IPS-18a (cell line): ENCODE data around the gene ATP5ME.
"Not testable (repeated sequence)": the region's sequence is repeated elsewhere in the genome, so short reads cannot be mapped to it uniquely, and the experiment has no call there.

Source experiments
- H3K27ac ChIP-seq: one replicate; pipeline ENCODE4 v1.5.1; 2013; ENCODE audit warnings: low read length
- H3K27me3 ChIP-seq: one replicate; pipeline ENCODE4 v1.6.1; 2013; ENCODE audit warnings: mild to moderate bottlenecking, low read length; ENCODE audit not compliant: control insufficient read depth, insufficient read depth
- H3K36me3 ChIP-seq: one replicate; pipeline ENCODE4 v1.6.1; 2013; ENCODE audit warnings: low read depth, low read length; ENCODE audit not compliant: control insufficient read depth
- H3K4me1 ChIP-seq: one replicate; pipeline ENCODE4 v1.6.1; 2013; ENCODE audit warnings: low read depth, low read length; ENCODE audit not compliant: control insufficient read depth
- H3K4me3 ChIP-seq: one replicate; pipeline ENCODE4 v1.5.1; 2013; ENCODE audit warnings: low read length
- H3K9ac ChIP-seq: one replicate; pipeline ENCODE4 v1.6.1; 2013; ENCODE audit warnings: mild to moderate bottlenecking, low read length, moderate library complexity
- H3K9me3 ChIP-seq: one replicate; pipeline ENCODE4 v1.6.1; 2013; ENCODE audit warnings: low read depth, low read length; ENCODE audit not compliant: control insufficient read depth

ATP5ME gene

GRCh38 chr4:703336-704197 is 29.5 kb upstream of the ATP5ME start:
- Histone ChIP-seq H3K27me3 (peaks cover 6% of the 10 kb centered on the region), H3K9me3 (no peaks in the 10 kb centered on the region), H3K27ac (no peak overlapping the region), H3K4me3 (no peak overlapping the region), H3K9ac (no peak overlapping the region), H3K36me3 (no peaks in the 10 kb centered on the region), H3K4me1 (peaks cover 5% of the 10 kb centered on the region)

- H3K9me3 ChIP-seq = no peaks in the 10 kb centered on the region
- peaks cover 5% of the 10 kb centered on the region for H3K4me1 ChIP-seq
- H3K9ac ChIP-seq = no peak overlapping the region
- no peaks in the 10 kb centered on the region for H3K36me3 ChIP-seq
- H3K4me3 ChIP-seq = no peak overlapping the region
- peaks cover 6% of the 10 kb centered on the region for H3K27me3 ChIP-seq
- H3K27ac ChIP-seq = no peak overlapping the region
Measured at GRCh38 chr4:702618-703048, 28.6 kb upstream of the ATP5ME start.

GRCh38 chr4:700587-701264 is 26.6 kb upstream of the ATP5ME start:
- H3K27me3 ChIP-seq = peaks cover 6% of the 10 kb centered on the region
- no peak overlapping the region for H3K9ac ChIP-seq
- H3K4me1 ChIP-seq = no peaks in the 10 kb centered on the region
- no peak overlapping the region for H3K4me3 ChIP-seq
- no peak overlapping the region for H3K27ac ChIP-seq
- no peaks in the 10 kb centered on the region for H3K9me3 ChIP-seq
- no peaks in the 10 kb centered on the region for H3K36me3 ChIP-seq

- Histone ChIP-seq H3K4me1 (no peaks in the 10 kb centered on the region), H3K9me3 (no peaks in the 10 kb centered on the region), H3K9ac (no peak overlapping the region), H3K4me3 (no peak overlapping the region), H3K27ac (no peak overlapping the region), H3K27me3 (peaks cover 3% of the 10 kb centered on the region), H3K36me3 (no peaks in the 10 kb centered on the region)
Measured at GRCh38 chr4:699816-700580, 25.9 kb upstream of the ATP5ME start.

- H3K9ac ChIP-seq, H3K4me3 ChIP-seq: not testable (repeated sequence)
Measured at GRCh38 chr4:694341-694940, 20.4 kb upstream of the ATP5ME start.

GRCh38 chr4:692771-693554 is 18.9 kb upstream of the ATP5ME start:
- Histone ChIP-seq H3K9ac (no peak overlapping the region), H3K27me3 (no peaks in the 10 kb centered on the region), H3K27ac (no peak overlapping the region), H3K36me3 (no peaks in the 10 kb centered on the region), H3K9me3 (no peaks in the 10 kb centered on the region), H3K4me1 (peaks cover 7% of the 10 kb centered on the region), H3K4me3 (no peak overlapping the region)

More at GRCh38 chr4:694341-694940, 20.4 kb upstream of the ATP5ME start:
- H3K27me3 ChIP-seq, H3K9me3 ChIP-seq, H3K4me1 ChIP-seq, H3K36me3 ChIP-seq, H3K27ac ChIP-seq: not testable (repeated sequence)

GRCh38 chr4:689723-690122 is 15.6 kb upstream of the ATP5ME start:
- Histone ChIP-seq H3K9me3 (no peaks in the 10 kb centered on the region), H3K9ac (no peak overlapping the region), H3K27ac (no peak overlapping the region), H3K36me3 (no peaks in the 10 kb centered on the region), H3K4me1 (peaks cover 7% of the 10 kb centered on the region), H3K4me3 (peak overlapping the region; percentile 47), H3K27me3 (no peaks in the 10 kb centered on the region)

- Histone ChIP-seq H3K4me3 (peak within 1 kb of the TSS; percentile 47), H3K4me1 (peaks cover 7% of the 10 kb centered on the region), H3K27ac (no peak within 1 kb of the TSS), H3K36me3 (no peaks in the 10 kb centered on the region), H3K27me3 (no peaks in the 10 kb centered on the region), H3K9me3 (no peaks in the 10 kb centered on the region), H3K9ac (no peak within 1 kb of the TSS)
Measured at GRCh38 chr4:688854-689681, 15.0 kb upstream of the ATP5ME start, which contains the start of gene SLC49A3. SLC49A3 (minus strand) TSS chr4:689151; CDS start chr4:689127, 24 bp downstream.

GRCh38 chr4:687971-688853 is 14.1 kb upstream of the ATP5ME start:
- H3K27ac ChIP-seq = no peak overlapping the region
- H3K4me3 ChIP-seq = peak overlapping the region; percentile 47
- peaks cover 7% of the 10 kb centered on the region for H3K4me1 ChIP-seq
- no peaks in the 10 kb centered on the region for H3K9me3 ChIP-seq
- H3K27me3 ChIP-seq = no peaks in the 10 kb centered on the region
- no peaks in the 10 kb centered on the region for H3K36me3 ChIP-seq
- no peak overlapping the region for H3K9ac ChIP-seq
